Medulla oblongata (tissue), 1 donor: ENCODE results near the gene SLK.

Experiments
- DNase-seq: peaks from one replicate; pipeline ENCODE4 v3.0.0-alpha.2; 2015; ENCODE audit errors: extremely low spot score

The SLK gene

GRCh38 chr10:104052431-104052830 lies 85.5 kb downstream of the SLK start:
- DNase-seq = no peak

- DNase-seq = no peak
Measured at GRCh38 chr10:104053201-104053600, 86.3 kb downstream of the SLK start.

DNA sequence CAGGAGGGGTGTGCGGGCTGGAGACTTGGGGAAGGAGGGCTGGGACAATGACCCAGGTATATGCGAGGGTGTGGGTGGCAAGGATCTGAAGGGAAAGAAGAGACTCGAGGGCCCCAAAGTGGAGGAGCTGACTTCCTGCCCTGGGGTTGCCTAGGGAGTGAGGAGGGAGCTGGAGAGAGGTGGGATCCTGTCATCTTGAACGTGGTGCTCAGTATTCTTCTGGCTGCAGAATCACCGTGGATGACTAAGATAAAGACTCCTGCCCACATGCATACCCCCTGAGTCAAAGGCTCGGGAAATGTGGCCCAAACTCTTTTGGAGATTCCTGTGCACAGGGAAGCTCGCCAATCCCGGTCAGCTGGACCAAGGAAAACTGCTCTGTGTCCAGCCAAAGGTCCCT lies 87.5 kb downstream of the SLK start:
- no peak for DNase-seq

GRCh38 chr10:104056619-104057273 lies 89.8 kb downstream of the SLK start:
- no peak for DNase-seq

DNA sequence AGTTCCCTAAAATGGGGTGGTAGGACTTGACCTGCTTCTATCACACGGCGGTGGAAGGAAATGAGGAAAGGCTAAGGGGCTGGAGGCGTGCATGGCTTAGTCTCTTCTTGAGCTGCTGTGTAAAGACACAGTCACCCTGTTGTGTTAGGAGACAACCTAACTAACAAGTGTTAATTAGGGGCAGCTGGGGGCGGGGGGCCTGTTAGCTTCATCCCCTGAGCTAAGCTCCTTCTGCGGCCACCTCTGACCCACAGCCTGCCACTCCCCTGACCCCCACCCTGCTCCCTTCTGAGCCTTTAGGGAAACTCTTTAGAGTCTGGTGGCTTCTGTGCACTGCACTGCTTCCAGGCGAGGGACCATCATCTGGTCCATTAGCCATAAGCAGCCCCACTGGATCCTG lies 90.8 kb downstream of the SLK start:
- DNase-seq = no peak

GRCh38 chr10:104059364-104059763 lies 92.4 kb downstream of the SLK start:
- DNase-seq = no peak

- DNase-seq = no peak
Measured at GRCh38 chr10:104061196-104061595, 94.3 kb downstream of the SLK start.

GRCh38 chr10:104065748-104066147 lies 98.8 kb downstream of the SLK start:
- DNase-seq = no peak

- DNase-seq = no peak
Measured at GRCh38 chr10:104066945-104067344, 100.0 kb downstream of the SLK start.

DNA sequence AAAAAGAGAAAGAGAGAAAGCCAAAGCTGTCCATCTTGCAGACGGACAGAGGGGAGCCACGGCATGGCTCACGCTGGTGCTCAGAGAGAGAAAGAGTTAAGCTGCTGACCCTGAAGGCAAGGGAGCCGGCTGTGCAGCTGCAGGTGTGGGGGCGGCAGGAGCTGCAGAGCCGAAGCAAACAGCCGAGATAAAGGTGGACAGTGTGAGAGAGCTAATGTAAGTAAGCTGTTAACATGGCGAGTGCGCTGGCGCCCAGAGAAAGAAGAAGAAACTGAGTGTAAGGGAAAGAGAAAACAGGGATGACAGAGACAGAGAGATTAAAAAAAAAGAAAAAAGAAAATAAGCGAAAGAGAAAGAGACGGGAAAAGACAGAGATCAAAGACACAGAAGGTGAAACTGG lies 100.6 kb downstream of the SLK start:
- no peak for DNase-seq

DNA sequence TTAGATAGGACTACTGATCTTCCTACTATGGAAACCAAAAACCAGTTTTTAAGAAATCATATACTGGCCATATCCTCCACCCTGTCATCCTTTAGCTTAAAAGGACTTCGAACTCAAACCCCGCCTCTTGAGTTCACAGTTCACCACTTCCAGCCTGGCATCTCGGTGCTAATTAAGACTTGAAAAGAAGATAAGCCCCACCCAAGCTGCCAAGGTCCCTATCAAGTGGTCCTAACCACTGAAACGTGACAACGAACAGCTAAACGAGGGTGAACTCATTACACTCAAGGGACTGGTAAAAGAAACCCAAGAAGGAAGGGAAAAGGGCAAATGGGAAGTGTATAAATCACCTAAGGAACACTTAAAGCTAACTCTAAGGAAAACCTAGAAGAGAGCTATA lies 102.7 kb downstream of the SLK start:
- DNase-seq = no peak

- no peak for DNase-seq
Measured at GRCh38 chr10:104072786-104073185, 105.8 kb downstream of the SLK start.

DNA sequence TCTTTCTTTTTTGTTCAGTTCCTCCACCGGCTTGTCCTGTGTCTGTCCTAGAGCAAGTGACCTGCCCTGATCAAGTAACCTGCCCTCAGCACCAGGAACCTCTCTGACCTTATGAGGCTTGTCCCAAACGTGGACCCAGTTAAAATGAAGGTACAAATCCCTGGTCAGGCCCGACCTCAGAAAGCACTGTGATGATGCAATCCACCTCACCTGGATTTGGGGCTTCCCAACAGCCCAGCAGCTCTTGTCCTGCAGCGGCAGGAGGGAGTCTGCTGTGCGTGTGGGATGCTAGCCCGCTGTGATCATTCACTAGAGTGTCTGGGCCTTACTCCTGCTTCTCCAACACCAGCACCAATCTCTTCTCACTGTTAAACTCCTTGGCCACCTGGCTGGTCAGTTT lies 107.6 kb downstream of the SLK start:
- no peak for DNase-seq

GRCh38 chr10:104076743-104077160 lies 109.8 kb downstream of the SLK start:
- peak; percentile 91 for DNase-seq

DNA sequence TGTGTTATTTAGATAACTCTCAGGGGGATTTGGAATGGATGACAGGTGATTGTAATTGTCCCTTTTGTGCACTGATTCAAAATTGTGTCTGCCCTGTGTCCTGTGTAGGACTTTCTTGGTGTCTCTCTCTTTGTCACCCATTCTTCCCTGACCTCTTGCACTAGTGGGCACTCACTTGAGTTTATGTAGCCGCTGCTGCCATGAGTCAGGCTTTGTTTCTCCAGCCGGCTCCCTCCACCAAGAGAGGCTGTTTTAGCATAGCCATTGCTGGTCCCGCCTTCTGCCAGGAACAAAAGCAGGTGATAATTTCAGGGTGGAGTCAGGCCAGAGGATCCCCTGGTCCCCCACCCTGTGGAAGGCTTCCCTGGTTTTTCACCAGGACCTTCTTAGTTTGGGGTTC lies 110.3 kb downstream of the SLK start:
- peak; percentile 24 for DNase-seq

- DNase-seq = no peak
Measured at GRCh38 chr10:104077663-104078151, 110.8 kb downstream of the SLK start.
